Epithelial cell of prostate (primary cell): ENCODE data around the gene PTGIR.

Experiments
- DNase-seq: peaks from one replicate; pipeline ENCODE4 v3.0.0-alpha.2; 2011; ENCODE audit warnings: low read depth, low spot score
- H3K27ac ChIP-seq: fragments of 450-650 bp; 2 replicates; pipeline ENCODE4 v1.5.1; 2017; ENCODE audit warnings: mild to moderate bottlenecking

Gene PTGIR

DNA sequence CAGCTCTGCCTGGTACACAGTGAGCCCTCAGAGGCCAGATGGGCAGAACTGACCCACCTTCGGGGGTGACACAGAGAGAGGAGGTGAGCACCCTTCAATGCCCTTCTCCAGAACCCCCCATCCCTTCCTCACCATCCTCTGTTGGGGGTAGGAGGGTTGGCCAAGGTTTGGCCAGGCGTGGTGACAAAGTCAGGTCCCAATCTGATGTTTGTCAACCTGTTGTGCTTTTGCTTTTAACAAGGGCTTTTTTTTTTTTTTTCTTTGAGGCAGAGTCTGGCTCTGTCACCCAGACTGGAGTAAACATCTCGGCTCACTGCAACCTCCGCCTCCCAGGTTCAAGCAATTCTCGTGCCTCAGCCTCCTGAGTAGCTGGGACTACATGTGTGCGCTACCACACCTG is 7.3 kb downstream of the PTGIR start:
- no peak for DNase-seq
- no peak overlapping the region for H3K27ac ChIP-seq

GRCh38 chr19:46616631-46617322 is 8.1 kb downstream of the PTGIR start:
- no peak overlapping the region for H3K27ac ChIP-seq
- no peak for DNase-seq

GRCh38 chr19:46615966-46616365 is 8.9 kb downstream of the PTGIR start:
- DNase-seq: no peak
- H3K27ac ChIP-seq: no peak overlapping the region

- no peak overlapping the region for H3K27ac ChIP-seq
- DNase-seq: no peak
Observed at GRCh38 chr19:46614114-46614722, 10.7 kb downstream of the PTGIR start.

- H3K27ac ChIP-seq: no peak overlapping the region
- DNase-seq: no peak
Observed at GRCh38 chr19:46613525-46613924, 11.4 kb downstream of the PTGIR start.

- H3K27ac ChIP-seq: no peak overlapping the region
- DNase-seq: no peak
Observed at GRCh38 chr19:46611776-46612175, 13.1 kb downstream of the PTGIR start.

- H3K27ac ChIP-seq: no peak overlapping the region
- DNase-seq: no peak
Observed at GRCh38 chr19:46610851-46611770, 13.8 kb downstream of the PTGIR start.

DNA sequence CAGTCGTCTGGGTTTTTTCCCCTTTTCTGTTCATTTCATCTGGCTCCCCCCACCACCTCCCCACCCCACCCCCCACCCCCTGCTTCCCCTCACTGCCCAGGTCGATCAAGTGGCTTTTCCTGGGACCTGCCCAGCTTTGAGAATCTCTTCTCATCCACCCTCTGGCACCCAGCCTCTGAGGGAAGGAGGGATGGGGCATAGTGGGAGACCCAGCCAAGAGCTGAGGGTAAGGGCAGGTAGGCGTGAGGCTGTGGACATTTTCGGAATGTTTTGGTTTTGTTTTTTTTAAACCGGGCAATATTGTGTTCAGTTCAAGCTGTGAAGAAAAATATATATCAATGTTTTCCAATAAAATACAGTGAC is 14.5 kb downstream of the PTGIR start:
- no peak overlapping the region for H3K27ac ChIP-seq
- DNase-seq: no peak

GRCh38 chr19:46609511-46610412 is 15.1 kb downstream of the PTGIR start:
- no peak overlapping the region for H3K27ac ChIP-seq
- DNase-seq: no peak

- H3K27ac ChIP-seq: no peak overlapping the region
- DNase-seq: no peak
Observed at GRCh38 chr19:46608581-46609345, 16.1 kb downstream of the PTGIR start.

DNA sequence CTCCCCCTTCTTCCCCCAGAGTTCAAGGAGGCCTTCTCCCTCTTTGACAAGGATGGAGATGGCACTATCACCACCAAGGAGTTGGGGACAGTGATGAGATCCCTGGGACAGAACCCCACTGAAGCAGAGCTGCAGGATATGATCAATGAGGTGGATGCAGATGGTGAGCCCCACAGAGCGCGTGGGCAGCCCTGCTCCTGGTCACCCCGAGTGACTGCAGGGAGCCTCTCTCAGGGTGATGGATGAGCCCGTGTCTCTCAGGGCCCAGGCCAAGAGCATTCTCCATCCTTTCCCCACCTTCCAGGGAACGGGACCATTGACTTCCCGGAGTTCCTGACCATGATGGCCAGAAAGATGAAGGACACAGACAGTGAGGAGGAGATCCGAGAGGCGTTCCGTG is 16.7 kb downstream of the PTGIR start:
- no peak for DNase-seq

DNA sequence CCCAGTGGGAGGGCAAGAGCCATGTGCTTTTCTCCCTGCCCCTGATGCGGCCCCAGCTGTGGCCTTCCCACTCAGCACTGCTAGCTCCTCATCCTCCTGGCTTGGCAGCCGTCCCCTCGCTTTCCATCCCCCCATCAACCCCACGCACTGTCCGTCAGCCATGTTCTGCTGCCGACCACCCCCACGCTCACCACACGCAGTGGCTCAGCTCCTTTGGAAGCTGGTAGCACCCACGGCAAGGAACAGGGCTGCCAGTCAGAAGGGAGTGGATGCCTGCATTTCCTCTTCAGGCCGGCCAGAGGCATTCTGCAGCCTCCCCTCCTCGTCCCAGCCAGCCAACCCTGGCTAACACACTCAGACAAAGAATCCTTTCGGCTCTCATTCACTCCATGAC is 17.4 kb downstream of the PTGIR start:
- no peak overlapping the region for H3K27ac ChIP-seq
- no peak for DNase-seq

More for the DNA sequence above, 16.7 kb downstream of the PTGIR start:
- no peak overlapping the region for H3K27ac ChIP-seq

DNA sequence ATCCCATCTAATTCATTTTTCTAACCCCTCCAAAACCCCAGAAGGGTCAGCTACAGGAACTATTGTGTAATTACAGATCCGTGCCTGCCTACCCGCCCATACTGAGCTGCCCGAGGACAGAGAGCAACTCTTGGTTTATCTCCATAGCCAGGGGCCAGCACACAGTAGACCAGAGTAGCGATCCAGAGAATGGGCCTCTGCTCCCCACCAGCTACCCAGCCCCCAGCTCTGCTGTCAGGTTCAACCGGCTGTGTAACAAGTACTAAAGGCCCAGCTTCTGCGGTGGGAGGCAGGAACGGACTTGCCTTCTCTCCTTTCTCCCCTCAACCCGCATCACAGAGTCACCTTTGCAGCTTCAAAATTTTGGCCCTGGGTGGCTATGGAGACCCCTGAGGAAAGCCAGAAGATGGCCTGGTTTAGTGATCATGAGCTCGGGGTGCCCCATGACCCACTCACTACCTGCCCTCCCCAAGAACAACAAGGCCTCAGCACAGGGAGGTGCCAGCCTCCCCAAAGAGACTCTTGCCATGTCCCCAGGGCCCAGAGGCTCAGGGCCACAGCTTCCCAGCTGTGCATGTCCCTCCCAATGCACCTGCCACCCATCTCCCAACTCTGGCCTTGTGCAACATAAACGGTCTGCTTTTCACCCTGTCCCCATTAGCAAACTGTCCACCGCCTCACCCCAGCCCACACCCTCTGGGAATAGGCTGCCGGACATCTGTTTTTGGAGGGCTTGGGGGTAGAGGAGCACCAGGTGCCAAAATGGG is 18.0 kb downstream of the PTGIR start:
- H3K27ac ChIP-seq: no peak overlapping the region
- no peak for DNase-seq

DNA sequence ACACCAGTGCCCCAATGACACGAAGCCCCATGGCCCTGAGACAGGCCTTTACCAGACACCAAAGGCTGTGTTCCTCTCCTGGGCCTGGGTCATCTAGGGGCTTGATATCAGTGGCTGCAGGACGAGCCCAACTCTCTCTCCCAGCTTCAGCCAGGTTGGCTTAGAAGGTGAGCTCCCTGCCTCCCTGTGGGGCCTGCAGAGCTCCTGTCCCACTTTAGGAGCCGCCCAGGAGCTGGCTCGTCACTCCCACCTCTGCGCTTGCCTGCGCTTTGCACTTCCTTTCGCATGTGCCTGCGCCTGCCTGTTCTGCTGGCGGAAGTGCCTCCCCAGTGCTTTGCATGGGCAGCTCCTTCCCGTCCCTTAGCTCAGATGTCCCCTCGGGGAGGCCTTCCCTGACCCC is 18.9 kb downstream of the PTGIR start:
- no peak overlapping the region for H3K27ac ChIP-seq
- DNase-seq: no peak

GRCh38 chr19:46605356-46605821 is 19.5 kb downstream of the PTGIR start:
- no peak for DNase-seq
- H3K27ac ChIP-seq: no peak overlapping the region

DNA sequence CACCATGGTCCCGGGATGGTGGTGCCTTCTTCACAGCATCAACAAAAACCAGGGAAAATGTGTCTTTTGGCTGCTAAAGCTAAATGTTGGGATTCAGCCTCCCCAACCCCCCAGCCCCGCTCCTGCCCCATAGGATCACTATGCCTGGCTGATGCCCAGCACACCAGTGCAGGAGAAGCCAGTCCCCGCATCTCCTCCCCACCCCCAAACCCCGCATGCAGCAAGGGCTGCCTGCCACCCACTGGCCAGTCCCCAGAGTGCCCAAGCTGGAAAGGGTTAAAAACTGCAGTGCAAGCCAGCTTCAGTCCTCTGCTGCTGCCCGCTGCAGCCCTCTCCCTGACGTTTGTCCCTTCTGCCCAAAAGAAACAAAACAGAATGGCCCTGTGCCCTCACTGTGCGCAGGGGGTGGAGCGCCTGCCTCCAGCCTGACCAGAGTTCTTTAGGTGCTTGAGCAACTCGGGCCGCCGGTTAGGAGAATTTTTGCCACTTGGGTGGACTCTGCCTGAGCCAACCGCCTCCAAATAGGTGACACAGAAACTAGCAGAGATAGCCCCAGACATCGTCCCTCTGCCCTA is 20.0 kb downstream of the PTGIR start:
- DNase-seq: no peak
- no peak overlapping the region for H3K27ac ChIP-seq

- DNase-seq: no peak
- H3K27ac ChIP-seq: no peak overlapping the region
Observed at GRCh38 chr19:46603752-46604231, 21.1 kb downstream of the PTGIR start.

- DNase-seq: no peak
- H3K27ac ChIP-seq: no peak overlapping the region
Observed at GRCh38 chr19:46603195-46603637, 21.7 kb downstream of the PTGIR start.
